ENCODE data around the gene LRRK1.

DNA sequence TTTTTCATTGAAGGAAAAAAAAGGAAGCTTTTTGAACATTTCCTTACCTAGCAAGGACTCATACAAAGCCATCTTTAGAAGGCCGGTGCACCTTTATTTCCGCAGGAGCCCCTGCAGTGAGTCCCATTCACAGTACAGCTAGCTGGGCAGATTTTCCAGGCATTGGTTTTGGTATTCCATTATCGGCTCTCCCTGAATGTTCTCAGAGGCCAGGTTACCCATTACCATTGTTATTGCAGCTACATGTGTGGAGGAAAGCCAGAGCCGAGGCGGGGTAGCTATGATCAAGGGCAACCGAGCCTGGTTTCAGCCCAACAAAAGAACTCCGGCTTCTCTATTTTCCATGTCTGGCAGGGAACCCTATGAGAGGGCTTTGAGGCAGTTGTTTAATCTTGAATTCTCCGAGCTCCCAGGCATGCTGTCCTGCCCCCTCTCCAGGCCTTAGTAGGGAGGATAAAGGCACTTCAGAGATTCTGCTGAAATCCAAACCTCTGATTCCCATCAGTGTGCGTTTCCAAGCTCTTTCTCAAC is 100.3 kb downstream of the LRRK1 start:
- TF ChIP-seq POLR2A (IDR thresholded peaks at IDR 0.05; ENCODE audit: low read length) (no peak), GATA1 (IDR thresholded peaks at IDR 0.05; ENCODE audit: low read depth, low read length) (no peak)
